DMS 273 (cell line): ENCODE data around the gene CGREF1.
"Not testable (repeated sequence)": the region's sequence is repeated elsewhere in the genome, so short reads cannot be mapped to it uniquely, and the experiment has no call there.

Experiments
- DNase-seq: peaks from one replicate; lab custom pipeline; 2025; ENCODE audit not compliant: unreplicated experiment; lab: John Stamatoyannopoulos, UW

Gene CGREF1

DNA sequence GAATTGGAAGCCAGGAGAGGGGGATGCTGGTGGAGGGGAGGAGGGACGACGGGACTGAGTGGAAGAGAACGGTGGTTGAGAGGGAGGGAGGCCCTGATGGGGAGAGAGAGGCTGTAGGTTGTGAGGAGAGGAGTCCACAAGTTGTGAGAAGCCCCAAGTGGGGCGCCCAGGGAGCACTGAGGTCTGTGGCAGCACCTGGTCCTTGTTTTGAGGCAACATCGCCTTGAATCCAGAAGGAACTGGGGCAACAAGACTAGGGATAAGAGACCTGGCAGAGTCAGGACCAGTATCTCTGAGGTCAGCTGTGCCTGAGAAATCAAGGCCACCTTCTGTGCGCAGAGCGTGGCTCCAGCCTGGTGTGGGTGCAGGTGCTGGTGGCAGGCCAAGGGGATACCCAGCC, 19.2 kb upstream of the CGREF1 start:
- DNase-seq, result no peak

DNA sequence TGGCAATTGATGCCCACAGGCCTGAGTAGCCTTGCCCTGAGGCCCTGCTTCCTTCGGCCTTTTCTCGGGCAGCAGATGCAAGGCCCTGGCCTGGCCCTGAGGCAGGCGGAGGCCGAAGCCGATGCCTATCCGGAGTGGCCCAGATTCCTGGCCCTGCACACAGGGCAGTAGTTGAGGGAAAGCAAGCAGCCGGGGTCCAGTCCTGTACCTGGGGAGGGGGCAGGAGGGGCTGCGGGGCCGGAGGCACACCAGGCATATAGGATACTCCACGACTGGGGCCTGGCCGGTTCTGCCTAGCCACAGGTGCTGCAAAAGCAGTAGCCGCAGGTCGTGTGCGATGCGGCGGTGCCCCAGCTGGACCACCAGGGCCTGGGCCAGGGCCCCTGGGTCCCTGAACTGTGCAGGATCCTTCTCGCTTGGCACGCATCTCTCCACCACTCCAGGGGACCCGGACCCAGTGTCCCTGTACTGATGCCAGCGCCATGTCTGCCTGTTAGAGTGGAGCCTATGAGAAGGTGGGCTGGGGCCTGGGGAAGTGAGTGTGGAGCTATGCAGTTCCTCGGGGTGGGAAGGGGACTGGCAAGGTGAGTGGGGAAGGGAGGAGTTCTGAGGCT, 18.5 kb upstream of the CGREF1 start:
- DNase-seq, result no peak

DNA sequence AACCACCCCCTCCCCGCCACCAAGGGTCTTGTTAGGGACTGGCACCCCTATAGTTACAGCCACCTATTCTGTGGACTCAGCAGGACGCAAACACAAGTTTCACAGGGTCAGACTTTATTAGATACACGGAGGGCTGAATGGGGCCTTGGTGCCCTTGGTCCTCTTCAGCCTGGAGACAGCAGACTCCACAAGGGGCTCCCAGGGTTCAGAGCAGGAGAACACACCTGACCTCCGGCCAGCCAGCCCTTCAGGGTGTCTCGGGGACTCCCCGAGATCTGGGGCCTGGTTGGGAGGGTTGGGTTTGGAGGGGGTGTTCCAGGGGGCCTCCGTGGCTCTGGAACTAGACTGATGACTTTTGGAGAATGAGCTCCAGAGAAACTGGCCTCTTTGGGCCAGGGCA, 17.8 kb upstream of the CGREF1 start:
- DNase-seq, result no peak

- no peak for DNase-seq
Observed at GRCh38 chr2:27135478-27135955, 16.6 kb upstream of the CGREF1 start.

DNA sequence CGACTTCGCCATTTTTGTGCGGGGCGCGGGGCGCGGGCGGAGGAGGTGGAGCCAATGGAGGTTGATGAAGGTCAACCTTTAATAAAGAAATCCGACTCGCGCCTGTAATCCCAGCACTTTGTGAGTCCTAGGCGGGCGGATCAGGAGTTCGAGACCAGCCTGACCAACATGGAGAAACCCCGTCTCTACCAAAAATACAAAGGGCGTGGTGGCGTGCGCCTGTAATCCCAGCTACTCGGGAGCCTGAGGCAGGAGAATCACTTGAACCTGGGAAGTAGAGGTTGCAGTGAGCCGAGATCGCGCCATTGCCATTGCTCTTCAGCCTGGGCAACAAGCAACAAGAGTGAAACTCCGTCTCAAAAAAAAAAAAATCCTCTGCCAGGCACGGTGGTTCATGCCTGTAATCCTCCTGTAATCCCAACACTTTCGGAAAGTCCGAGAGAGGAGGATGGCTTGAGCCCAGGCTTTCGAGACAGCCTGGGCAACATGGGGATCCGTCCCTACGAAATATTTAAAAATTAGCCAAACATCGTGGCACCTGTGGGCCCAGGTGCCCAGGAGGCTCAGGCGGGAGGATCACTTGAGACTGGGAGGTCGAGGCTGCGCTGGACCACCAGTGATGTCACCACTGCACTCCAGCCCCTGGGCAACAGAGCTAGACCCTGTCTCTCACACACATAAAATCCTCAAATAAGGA, 16.0 kb upstream of the CGREF1 start:
- no peak for DNase-seq

GRCh38 chr2:27133905-27134780, 15.2 kb upstream of the CGREF1 start, which contains the start of gene PREB:
PREB (minus strand) TSS chr2:27134636; CDS start chr2:27134421, 215 bp downstream.
- DNase-seq, result peak; percentile 99

- peak; percentile 51 for DNase-seq
Observed at GRCh38 chr2:27133195-27133875, 14.4 kb upstream of the CGREF1 start.

DNA sequence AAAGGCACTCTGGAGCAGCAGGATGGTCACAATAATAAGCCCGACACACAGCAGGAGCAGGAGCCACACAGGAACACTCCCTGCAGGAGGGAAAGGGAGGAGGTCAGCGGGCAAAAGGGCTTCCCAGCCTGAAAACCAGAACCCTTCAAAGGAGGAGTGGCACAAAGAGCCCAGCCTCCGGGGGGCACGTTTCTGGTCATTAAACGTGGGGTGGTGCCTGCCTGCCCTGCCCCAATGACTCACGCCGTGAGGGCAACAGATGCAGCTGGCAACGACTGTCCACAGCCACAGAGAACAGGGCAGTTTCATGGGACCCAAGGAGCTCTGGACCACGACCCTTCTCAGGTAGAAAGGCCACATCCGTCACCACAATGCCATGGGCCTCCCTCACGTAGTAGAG, 12.5 kb upstream of the CGREF1 start:
- DNase-seq, result no peak

DNA sequence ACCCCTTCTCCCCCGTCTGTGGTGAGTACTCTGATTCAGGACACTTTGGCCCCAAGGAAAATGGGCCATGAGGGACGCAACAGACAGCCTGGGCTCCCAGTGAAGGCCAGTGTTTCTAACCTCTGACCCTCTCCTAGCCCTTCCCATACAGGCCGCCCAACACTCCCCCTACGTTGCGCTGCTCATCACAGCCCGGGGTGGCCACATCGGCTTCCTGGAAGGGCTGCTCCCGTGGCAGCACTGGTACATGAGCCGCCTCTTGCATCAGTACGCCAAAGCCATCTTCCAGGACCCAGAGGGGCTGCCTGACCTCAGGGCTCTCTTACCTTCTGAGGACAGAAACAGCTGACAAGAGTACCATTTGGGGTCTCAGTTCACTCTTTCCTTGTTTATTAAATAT, 11.5 kb upstream of the CGREF1 start:
- DNase-seq, result no peak

- DNase-seq, result no peak
Observed at GRCh38 chr2:27128668-27129571, 10.0 kb upstream of the CGREF1 start.

DNA sequence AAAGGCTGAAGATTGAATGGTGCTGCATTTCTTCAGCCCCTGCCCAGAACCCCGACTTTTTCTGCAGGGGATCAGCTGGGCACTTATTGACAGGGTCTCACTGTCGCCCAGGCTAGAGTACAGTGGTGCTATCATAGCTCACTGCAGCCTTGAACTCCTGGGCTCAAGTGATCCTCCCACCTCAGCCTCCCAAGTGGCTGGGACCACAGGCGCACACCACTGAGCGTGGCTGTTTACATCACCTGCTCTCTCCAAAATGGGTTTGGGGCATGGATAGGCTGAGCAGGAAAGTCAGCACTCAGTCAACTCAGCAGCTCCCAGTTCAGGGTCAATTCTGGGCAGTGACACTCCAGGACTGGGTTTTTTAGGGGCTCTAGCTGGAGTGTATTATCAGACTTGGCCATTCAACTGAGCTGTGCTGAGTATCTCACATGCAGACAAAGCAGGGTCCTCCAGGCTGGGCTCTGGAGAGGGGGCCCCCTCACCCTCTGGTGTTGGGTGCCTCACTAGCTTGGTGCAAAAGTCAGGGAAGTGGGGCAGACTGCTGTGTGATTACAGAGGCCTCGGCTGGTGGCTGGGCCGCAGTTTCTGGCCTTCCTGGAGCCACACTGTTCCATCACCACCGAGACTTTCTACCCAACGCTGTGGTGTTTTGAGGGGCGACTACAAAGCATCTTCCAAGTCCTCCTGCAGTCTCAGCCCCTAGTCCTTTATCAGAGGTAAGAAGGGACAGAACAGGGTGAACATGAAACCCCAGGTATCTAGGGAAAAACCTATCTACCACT, 9.1 kb upstream of the CGREF1 start:
- DNase-seq, result no peak

GRCh38 chr2:27126252-27126710, 7.4 kb upstream of the CGREF1 start:
- DNase-seq, result no peak

DNA sequence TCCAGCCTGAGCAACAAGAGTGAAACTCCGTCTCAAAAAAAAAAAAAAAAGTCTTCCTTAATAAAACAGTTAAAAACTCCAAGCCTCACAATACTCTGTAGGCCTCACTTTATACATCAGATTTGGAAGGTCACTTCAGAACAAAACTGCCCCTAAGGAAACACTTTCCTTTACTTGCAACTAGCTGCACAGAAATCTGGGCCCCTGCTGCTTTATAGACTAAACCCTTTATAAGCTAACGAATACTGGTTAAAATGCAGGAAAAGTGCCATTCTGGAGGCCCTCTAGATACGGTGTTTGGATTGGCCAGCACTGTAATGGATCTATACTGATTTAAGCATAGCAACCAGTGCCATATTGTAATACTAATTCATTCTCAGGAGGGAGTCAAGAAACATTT, 6.2 kb upstream of the CGREF1 start:
- DNase-seq, result no peak

- DNase-seq, result peak; percentile 70
Observed at GRCh38 chr2:27123302-27124150, 4.6 kb upstream of the CGREF1 start, which contains the start of gene ABHD1. ABHD1 (plus strand) TSS chr2:27123815; CDS start chr2:27123949, 134 bp downstream.

GRCh38 chr2:27122791-27123190, 3.9 kb upstream of the CGREF1 start:
- no peak for DNase-seq

- DNase-seq, result no peak
Observed at GRCh38 chr2:27121906-27122305, 3.0 kb upstream of the CGREF1 start.

GRCh38 chr2:27119330-27119670, 372 bp upstream of the CGREF1 start:
- DNase-seq, result not testable (repeated sequence)

- no peak for DNase-seq
Observed at GRCh38 chr2:27117995-27118524, 868 bp downstream of the CGREF1 start.
